Muscle layer of duodenum (tissue), 2 donors: Measurements from ENCODE around the gene ANTXR1.

Experiments used
- H3K27ac ChIP-seq: one replicate; pipeline ENCODE4 v1.7.0; 2013; ENCODE audit warnings: mild to moderate bottlenecking, low read length
- H3K27me3 ChIP-seq: one replicate; pipeline ENCODE4 v1.7.0; 2013; ENCODE audit warnings: low read depth, mild to moderate bottlenecking, control low read depth, low read length
- H3K36me3 ChIP-seq, 2 donors: one replicate each; pipeline ENCODE4 v1.7.0; 2013; ENCODE audit warnings: low read length in 2 of 2, control low read depth in 1 of 2, mild to moderate bottlenecking in 1 of 2; ENCODE audit not compliant: insufficient read depth in 2 of 2, control insufficient read depth in 1 of 2
- H3K4me1 ChIP-seq, 2 donors: one replicate each; pipeline ENCODE4 v1.7.0; 2013; ENCODE audit warnings: low read length in 2 of 2, mild to moderate bottlenecking in 2 of 2, control low read depth in 1 of 2, moderate library complexity in 1 of 2; ENCODE audit not compliant: insufficient read depth in 2 of 2, control insufficient read depth in 1 of 2
- H3K4me3 ChIP-seq, 2 donors: one replicate each; pipeline ENCODE4 v1.7.0; 2013; ENCODE audit warnings: low read length in 2 of 2, low read depth in 1 of 2, mild to moderate bottlenecking in 1 of 2
- H3K9me3 ChIP-seq, 2 donors: one replicate each; pipeline ENCODE4 v1.7.0; 2013; ENCODE audit warnings: low read length in 2 of 2, control low read depth in 1 of 2, mild to moderate bottlenecking in 1 of 2; ENCODE audit not compliant: control insufficient read depth in 1 of 2
- donor health status: healthy.

Gene ANTXR1

DNA sequence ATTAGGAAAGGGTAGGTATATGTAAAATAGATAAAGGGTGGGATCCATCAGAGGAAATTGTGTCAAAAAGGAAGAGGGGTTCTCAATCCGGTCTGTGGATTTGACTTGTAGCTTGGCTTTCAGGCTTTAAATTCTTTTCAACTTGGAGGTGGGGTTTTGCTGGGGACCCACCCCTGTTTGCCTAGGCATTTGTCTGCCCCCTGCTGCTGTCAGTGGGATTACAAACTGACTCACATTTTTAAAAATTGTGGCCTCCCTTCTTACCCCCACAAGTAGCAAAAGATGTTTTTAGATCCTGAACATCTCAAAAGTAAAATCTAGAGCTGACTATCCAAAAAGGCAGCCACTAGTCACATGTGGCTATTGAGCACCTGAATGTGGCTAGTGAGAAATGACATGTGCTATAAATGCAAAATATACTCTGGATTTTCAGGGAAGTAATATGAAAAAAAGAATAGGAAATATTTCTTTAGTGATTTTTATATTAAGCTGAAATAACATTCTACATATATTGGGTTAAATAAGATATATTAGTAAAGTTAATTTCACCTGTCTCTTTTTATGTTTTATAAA, 195.1 kb downstream of the ANTXR1 start:
- Histone ChIP-seq H3K36me3 (peaks cover 0 to 4% of the 10 kb centered on the region in 2 donors), H3K4me1 (peaks cover 0 to 7% of the 10 kb centered on the region in 2 donors), H3K4me3 (no peak overlapping the region), H3K27me3 (no peaks in the 10 kb centered on the region), H3K27ac (no peak overlapping the region), H3K9me3 (no peaks in the 10 kb centered on the region)

DNA sequence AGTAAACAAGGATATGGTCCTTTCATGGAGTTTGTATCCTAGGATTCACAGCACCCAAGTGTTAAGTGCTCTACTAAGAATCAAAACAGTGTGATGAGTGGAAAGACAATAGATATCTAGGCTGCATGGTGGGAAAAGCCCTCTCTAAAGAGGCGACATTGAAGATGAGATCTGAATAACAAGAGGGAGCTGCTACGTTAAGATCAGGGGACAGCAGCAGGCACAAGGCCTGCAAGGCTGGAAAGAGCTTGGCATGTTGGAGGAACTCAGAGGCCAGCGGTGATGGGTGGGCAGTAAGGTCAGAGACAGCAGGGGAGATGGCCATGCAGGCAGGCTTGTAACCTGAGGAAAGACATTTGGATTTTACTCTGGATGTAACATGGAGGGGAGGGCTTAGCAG, 196.5 kb downstream of the ANTXR1 start:
- Histone ChIP-seq H3K27ac (no peak overlapping the region), H3K36me3 (peaks cover 0 to 4% of the 10 kb centered on the region in 2 donors), H3K27me3 (no peaks in the 10 kb centered on the region), H3K4me3 (no peak overlapping the region), H3K4me1 (peaks cover 1 to 18% of the 10 kb centered on the region in 2 donors), H3K9me3 (no peaks in the 10 kb centered on the region)

DNA sequence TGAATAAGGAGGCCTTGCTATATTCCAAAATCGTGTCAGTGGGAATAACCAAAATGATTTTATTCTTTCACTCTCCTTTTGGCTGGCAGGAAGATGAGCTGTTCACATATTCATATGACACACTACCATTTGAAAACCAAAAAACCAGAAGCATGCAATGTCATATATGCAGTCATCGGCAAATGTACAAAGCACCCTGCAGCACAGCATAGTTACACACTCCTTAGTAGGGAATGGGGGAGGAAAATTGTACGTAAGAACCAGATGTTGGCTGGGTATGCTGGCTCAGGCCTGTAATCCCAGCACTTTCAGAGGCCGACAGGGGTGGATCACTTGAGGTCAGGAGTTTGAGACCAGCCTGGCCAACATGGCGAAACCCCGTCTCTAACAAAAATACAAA, 197.4 kb downstream of the ANTXR1 start:
- Histone ChIP-seq H3K27me3 (no peaks in the 10 kb centered on the region), H3K9me3 (no peaks in the 10 kb centered on the region), H3K4me1 (peaks cover 5 to 18% of the 10 kb centered on the region in 2 donors), H3K27ac (no peak overlapping the region), H3K4me3 (no peak overlapping the region), H3K36me3 (peaks cover 0 to 4% of the 10 kb centered on the region in 2 donors)

DNA sequence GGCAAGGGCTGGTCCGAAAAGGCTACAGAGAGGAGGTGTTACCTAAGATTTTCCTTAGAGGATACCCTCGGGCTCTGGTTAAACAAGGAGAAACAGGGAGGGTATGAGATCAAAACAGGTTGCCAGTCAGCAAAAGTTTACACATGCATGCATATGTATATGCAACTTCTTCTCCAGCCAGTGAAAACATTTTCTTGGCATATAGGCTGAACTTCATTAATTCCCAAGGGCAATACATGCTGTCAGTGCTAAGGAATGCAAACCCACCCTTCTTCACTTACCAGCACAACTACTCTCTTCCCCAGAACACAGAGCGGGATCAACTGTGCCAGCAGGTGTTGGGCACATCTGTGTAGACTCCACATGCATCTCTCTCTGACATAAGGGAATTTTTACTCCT, 198.1 kb downstream of the ANTXR1 start:
- Histone ChIP-seq H3K36me3 (peaks cover 0 to 4% of the 10 kb centered on the region in 2 donors), H3K27ac (no peak overlapping the region), H3K4me1 (peaks cover 5 to 18% of the 10 kb centered on the region in 2 donors), H3K4me3 (no peak overlapping the region), H3K9me3 (no peaks in the 10 kb centered on the region), H3K27me3 (no peaks in the 10 kb centered on the region)

DNA sequence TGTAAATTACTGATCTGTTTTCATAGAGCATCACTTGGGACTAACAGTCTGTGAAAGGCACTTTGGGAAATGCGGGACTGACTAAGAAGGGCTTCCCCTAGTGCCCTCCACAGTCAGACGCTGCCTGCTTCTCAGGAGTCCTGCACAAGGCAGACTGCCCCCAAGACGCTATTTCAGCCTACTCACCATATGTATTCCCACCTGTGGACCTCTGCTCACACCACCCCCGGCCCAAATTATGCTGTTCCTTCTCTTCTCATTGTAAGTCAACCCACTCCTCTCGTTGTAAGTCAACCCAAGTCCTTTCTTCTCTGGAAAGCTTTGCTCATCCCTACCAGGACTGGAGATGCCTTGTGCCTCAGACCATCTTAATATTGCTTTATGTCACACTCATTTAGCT, 198.7 kb downstream of the ANTXR1 start:
- Histone ChIP-seq H3K27ac (no peak overlapping the region), H3K9me3 (no peaks in the 10 kb centered on the region), H3K36me3 (peaks cover 0 to 2% of the 10 kb centered on the region in 2 donors), H3K4me1 (peaks cover 5 to 18% of the 10 kb centered on the region in 2 donors), H3K4me3 (no peak overlapping the region), H3K27me3 (no peaks in the 10 kb centered on the region)

DNA sequence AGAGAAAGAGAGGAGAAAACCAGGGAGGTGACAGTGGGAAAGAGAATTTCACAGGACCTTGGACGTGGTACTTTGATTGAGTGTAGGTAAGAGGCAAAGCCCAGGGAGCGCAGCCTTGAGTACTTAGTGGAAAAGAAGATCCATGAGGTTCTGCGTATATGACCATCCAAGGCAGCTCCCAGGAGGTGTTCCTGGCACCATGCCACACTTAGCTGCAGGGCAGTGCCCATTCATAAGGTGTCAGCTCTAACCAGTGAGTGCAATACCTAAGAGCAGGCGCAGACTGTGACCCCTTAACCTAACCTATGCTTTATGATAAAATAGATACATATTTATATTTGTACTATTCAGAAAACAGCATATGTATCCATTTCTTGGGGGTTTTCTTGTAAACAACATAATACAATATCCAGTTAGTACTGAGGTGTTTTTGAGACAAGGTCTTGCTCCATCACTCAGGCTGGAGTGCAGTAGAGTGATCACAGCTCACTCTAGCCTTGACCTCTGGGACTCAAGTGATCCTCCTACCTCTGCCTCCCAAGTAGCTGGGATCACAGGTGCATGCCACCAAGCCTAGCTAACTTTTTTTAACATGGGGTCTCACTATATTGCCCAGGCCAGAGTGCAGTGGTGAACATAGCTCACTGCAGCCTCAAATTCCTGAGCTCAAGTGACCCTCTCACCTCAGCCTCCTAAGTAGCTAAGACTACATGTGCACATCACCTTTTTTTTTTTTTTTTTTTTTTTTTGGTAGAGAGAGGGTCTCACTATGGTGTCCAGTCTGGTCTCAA, 199.5 kb downstream of the ANTXR1 start:
- peaks cover 5 to 18% of the 10 kb centered on the region in 2 donors for H3K4me1 ChIP-seq
- H3K4me3 ChIP-seq = no peak overlapping the region
- no peaks in the 10 kb centered on the region for H3K9me3 ChIP-seq
- no peaks in the 10 kb centered on the region for H3K36me3 ChIP-seq
- no peaks in the 10 kb centered on the region for H3K27me3 ChIP-seq
- no peak overlapping the region for H3K27ac ChIP-seq

DNA sequence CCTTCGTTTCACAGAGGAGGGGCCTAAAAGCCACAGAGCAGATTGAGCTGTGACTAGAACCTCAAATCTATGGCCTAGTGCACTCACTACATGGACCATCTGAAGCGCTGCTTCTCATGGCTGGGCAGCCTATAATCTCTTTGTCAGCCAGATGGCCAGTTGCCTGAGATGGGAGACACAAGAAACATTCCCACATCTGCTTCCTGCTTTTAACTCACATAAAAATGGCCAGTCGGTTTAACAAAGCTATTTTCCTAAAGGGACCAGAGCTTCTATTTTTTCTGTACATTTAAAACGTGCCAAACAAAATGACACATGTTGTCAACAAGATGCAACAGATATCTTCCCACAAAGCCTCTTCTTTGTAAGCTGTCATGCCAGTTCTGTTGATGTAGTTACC, 200.2 kb downstream of the ANTXR1 start:
- H3K4me1 ChIP-seq = peaks cover 5 to 18% of the 10 kb centered on the region in 2 donors
- H3K27ac ChIP-seq = no peak overlapping the region

DNA sequence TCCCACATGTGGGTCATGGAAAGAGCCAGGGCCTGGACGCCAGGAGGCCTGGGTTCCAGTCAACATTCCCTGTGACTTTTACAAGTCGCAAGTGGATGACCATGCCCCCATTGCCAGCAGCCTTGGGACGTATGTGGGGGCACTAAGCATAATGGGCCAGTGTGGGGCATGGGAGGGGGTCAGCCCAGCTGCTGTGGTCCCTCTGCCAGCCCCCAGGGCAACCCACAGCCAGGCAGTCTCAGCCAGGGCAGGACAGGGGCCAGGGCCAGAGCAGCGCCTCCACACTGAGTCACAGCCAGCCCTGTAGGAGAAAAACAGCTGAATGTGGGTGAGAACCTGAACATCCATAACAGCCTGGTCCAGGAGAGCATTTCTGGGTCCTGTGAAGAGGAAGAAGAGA, 200.8 kb downstream of the ANTXR1 start:
- Histone ChIP-seq H3K4me1 (peaks cover 5 to 18% of the 10 kb centered on the region in 2 donors), H3K4me3 (no peak overlapping the region), H3K9me3 (no peaks in the 10 kb centered on the region), H3K27ac (no peak overlapping the region), H3K36me3 (no peaks in the 10 kb centered on the region), H3K27me3 (no peaks in the 10 kb centered on the region)

More for the DNA sequence above, 200.2 kb downstream of the ANTXR1 start:
- Histone ChIP-seq H3K36me3 (no peaks in the 10 kb centered on the region), H3K27me3 (no peaks in the 10 kb centered on the region), H3K9me3 (no peaks in the 10 kb centered on the region), H3K4me3 (no peak overlapping the region)

DNA sequence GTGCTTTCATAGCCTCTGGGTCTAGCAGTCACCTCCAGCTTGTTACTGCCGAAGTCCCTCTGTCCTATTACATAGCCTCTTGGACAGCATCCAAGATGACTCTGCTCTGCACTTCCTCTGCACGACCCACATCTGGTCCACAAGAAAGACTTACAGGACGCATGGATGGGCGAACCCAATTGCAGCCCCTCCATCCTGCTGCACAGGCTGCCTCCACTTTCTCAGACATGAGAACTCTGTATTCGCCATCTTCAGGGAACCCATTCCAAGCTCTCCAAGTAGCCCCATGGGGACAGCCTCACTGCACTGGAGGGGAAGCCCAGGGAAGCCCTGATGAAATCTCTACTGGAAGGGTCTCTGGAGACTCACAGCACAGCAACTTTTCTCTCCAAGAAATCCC, 201.9 kb downstream of the ANTXR1 start:
- H3K4me3 ChIP-seq = no peak overlapping the region
- no peaks in the 10 kb centered on the region for H3K27me3 ChIP-seq
- H3K27ac ChIP-seq = no peak overlapping the region
- no peaks in the 10 kb centered on the region for H3K36me3 ChIP-seq
- H3K9me3 ChIP-seq = no peaks in the 10 kb centered on the region
- H3K4me1 ChIP-seq = peaks cover 5 to 18% of the 10 kb centered on the region in 2 donors

DNA sequence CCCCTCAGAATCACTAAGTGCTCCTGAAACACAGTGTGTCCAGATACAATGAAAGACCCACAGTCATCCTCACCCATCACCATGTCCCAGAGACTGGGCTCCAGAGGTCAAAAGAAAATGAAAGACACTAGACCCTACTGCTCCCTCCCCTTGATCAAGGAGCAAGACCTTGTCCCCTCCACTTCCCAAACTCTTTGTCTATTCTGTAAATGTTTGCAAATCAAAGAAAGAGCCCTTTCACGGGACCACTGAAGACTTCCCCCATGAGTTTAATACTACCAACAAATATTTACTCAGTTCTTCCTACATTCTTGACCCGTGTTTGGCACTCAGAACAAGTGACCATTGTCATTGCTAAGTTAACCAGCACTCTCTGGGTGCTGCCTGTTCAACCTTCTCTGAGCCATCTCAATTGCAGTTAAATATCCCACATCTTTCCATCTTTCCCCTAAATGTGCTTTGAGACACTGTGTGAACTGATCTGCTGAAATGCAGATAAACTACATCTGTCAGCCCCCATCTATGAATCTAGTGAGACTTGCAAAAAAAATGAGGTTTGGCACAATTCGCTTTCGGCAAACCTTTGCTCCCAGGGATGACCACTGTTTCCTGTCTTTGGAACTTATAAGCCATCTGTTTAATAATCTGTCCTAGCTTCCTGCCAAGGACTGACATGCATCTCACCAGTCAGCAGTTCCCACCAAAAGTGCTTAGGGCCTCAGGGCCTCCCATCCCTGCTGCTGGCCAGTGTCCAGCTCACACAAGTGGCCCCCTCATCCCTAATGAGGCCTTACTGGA, 203.8 kb downstream of the ANTXR1 start:
- Histone ChIP-seq H3K36me3 (no peaks in the 10 kb centered on the region), H3K4me3 (no peak overlapping the region), H3K27me3 (no peaks in the 10 kb centered on the region), H3K9me3 (no peaks in the 10 kb centered on the region), H3K27ac (no peak overlapping the region), H3K4me1 (peaks cover 5 to 18% of the 10 kb centered on the region in 2 donors)

DNA sequence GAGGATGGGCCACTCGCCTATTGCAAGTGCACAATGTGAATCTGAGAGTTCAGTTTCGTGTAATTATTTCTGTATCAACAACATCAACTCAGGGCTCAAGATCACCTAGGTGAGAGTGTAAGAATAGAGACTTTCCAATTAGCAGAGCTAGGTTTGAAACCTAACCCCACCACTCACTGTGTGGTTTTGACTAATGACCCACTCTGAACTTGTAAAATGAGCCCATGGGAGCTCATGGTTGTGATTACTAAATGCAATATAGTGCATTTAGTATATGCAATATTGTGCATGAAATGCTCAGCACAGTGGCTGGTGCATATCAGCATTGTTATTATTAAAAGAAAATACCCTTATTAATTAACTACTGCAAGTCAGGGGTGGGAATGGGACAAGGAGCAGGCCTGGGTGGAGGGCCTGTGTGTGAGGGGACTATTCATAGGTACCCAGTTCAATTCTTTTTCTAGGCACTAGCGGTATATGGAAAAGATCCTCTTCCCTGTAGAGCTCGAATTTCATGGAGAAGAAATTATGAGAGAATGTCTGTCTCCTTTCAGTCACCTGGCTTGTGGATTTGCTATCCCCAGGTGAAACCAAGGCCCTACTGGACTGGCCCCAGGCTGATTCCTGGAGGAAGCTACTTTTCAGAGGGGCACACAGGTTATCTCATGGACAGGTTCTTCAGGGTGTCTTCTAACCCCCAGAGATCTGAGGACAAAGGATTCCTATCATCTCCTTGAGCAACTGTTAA, 204.5 kb downstream of the ANTXR1 start:
- Histone ChIP-seq H3K27ac (no peak overlapping the region), H3K4me1 (peaks cover 5 to 20% of the 10 kb centered on the region in 2 donors), H3K36me3 (no peaks in the 10 kb centered on the region), H3K9me3 (no peaks in the 10 kb centered on the region), H3K27me3 (no peaks in the 10 kb centered on the region), H3K4me3 (no peak overlapping the region)
